Left lung (tissue), 10 donors: ENCODE measurements around the gene WFDC1. TPM values are rescaled to one million over a fixed set of nuclear protein-coding genes. Genes with fewer than 3 reads are reported as not detected.
A peak's percentile ranks its signal among the peaks of the same experiment; 100 is the strongest.

Experiments
- ATAC-seq: fragments of 200-7000 bp; cut with Tn5 transposase; one replicate; pipeline ENCODE4 v1.9.1; 2020; ENCODE audit warnings: moderate library complexity
- DNase-seq, 4 donors: peaks; one replicate each; pipeline ENCODE4 v3.0.0-alpha.2; 2013 to 2020
- H3K27ac ChIP-seq, 2 donors: fragments of 200-600 bp; sonication (generic) in 1 of 2; one replicate each; pipeline versions ENCODE4 v1.5.0 to v1.8.0; 2020 to 2021
- H3K27me3 ChIP-seq, 2 donors: fragments of 200-600 bp; sonication (generic) in 1 of 2; one replicate each; pipeline versions ENCODE4 v1.5.0 to v1.8.0; 2020 to 2021
- H3K36me3 ChIP-seq, 2 donors: fragments of 200-600 bp; sonication (generic) in 1 of 2; one replicate each; pipeline versions ENCODE4 v1.5.0 to v1.8.0; 2020 to 2021
- H3K4me1 ChIP-seq, 2 donors: fragments of 200-600 bp; one replicate each; pipeline ENCODE4 v1.8.0; 2021
- H3K4me3 ChIP-seq, 2 donors: fragments of 200-600 bp; sonication (generic) in 1 of 2; one replicate each; pipeline versions ENCODE4 v1.5.0 to v1.8.0; 2020 to 2021; ENCODE audit warnings: mild to moderate bottlenecking in 1 of 2
- H3K9me3 ChIP-seq, 2 donors: fragments of 200-600 bp; sonication (generic) in 1 of 2; one replicate each; pipeline versions ENCODE4 v1.5.0 to v1.8.0; 2020 to 2021
- CTCF ChIP-seq, 2 donors: fragments of 200-600 bp; sonication (generic) in 1 of 2; IDR thresholded peaks; one replicate each; pipeline versions ENCODE4 v1.5.0 to v1.8.0; 2021; ENCODE audit warnings: antibody characterized with exemption in 2 of 2
- intact Hi-C, 2 donors: fragments of 100-400 bp; cut with DNase I; formaldehyde crosslinking; loops; one replicate each; pipeline versions ENCODE4 v1.11.2 to v1.14.2; 2022
- polyA plus RNA-seq, 6 donors: library from polyadenylated mRNA; unstranded; fragments of 120-200 nt; gene quantifications; one replicate each; pipeline ENCODE4 v1.2.1, GENCODE V29; 2013; ENCODE audit not compliant: insufficient read length in 6 of 6
- total RNA-seq, 2 donors: library from RNA; stranded (reverse); fragmentation: NEBNext Ultra II Directional; extraction: Animal tissue kit (Norgen Biotek cat#: 25700); gene quantifications; one replicate each; pipeline ENCODE4 v1.2.1, GENCODE V29; 2021
- donor health status: DM: no; HTN: yes; CAD: no.
- donor health status: DM: no; HTN: no; CAD: no.

Gene WFDC1
- total and polyA plus RNA-seq, 8 donors = 4.5 to 21.6 (median 6.9) TPM

DNA sequence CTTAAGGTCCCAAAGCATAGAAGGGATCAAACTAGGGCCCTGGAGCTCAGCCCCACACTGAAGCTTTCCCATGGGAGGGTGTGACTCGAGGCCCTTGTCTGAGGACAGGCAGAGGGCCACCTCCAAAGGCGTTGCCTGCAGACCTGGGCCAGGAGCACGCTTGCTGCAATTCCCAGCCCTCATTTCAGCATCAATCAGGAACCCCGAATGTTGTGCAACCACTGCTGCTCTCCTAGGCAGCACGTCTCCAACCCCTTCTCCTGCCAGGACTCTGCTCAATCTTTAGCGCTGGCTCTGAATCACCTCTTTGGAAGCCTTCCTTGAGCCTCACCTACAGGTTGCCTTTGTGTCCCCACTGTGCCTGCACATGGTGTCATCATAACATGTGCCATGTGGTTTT lies 59.6 kb downstream of the WFDC1 start:
- intact Hi-C loops = no loop called here
- Histone ChIP-seq H3K9me3 (no peaks in the 10 kb centered on the region), H3K36me3 (no peaks in the 10 kb centered on the region), H3K4me1 (peaks cover 3 to 16% of the 10 kb centered on the region in 2 donors), H3K27ac (no peak overlapping the region), H3K4me3 (no peak overlapping the region), H3K27me3 (no peaks in the 10 kb centered on the region)
- ATAC-seq (peak; percentile 33), DNase-seq (no peak)
- no peak for TF ChIP-seq CTCF (IDR thresholded peaks at IDR 0.05)

GRCh38 chr16:84355149-84355548 lies 60.5 kb downstream of the WFDC1 start:
- DNase-seq (no peak), ATAC-seq (no peak)
- Histone ChIP-seq H3K36me3 (no peaks in the 10 kb centered on the region), H3K4me3 (no peak overlapping the region), H3K4me1 (peaks cover 3 to 16% of the 10 kb centered on the region in 2 donors), H3K27me3 (no peaks in the 10 kb centered on the region), H3K9me3 (no peaks in the 10 kb centered on the region), H3K27ac (no peak overlapping the region)
- TF ChIP-seq CTCF (IDR thresholded peaks at IDR 0.05) = no peak
- intact Hi-C loops = no loop called here

DNA sequence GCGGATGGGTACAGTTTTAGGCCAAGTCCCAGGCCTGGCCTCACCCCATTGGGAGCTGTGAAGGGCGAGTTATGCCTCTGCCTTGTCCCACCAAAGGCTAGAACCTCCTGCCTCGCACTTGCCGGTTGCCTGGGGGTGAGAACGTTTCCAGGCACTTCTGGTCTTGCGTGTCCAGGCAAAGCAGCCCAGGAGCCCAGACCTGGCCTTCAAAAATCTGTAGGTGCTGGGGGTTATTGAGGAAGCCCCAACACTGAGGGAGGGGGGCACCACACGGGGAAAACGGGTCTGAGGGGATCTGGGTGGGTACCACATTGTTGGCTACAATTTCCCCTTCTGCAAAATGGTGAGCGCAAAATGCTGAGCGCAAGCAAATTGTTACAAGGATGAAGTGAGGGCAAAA lies 61.5 kb downstream of the WFDC1 start:
- DNase-seq (no peak), ATAC-seq (no peak)
- H3K27me3 ChIP-seq = no peaks in the 10 kb centered on the region
- H3K36me3 ChIP-seq = no peaks in the 10 kb centered on the region
- H3K27ac ChIP-seq = no peak overlapping the region
- no peaks in the 10 kb centered on the region for H3K9me3 ChIP-seq
- TF ChIP-seq CTCF (IDR thresholded peaks at IDR 0.05) = no peak
- intact Hi-C loops = no loop called here
- H3K4me1 ChIP-seq = peaks cover 3 to 16% of the 10 kb centered on the region in 2 donors
- H3K4me3 ChIP-seq = no peak overlapping the region

GRCh38 chr16:84356591-84357116 lies 62.0 kb downstream of the WFDC1 start:
- Histone ChIP-seq H3K4me3 (no peak overlapping the region), H3K9me3 (no peaks in the 10 kb centered on the region), H3K36me3 (no peaks in the 10 kb centered on the region), H3K27me3 (no peaks in the 10 kb centered on the region), H3K4me1 (peaks cover 3 to 16% of the 10 kb centered on the region in 2 donors), H3K27ac (no peak overlapping the region)
- no peak for DNase-seq
- TF ChIP-seq CTCF (IDR thresholded peaks at IDR 0.05) = no peak
- intact Hi-C loops = no loop called here
- ATAC-seq = peak; percentile 95

DNA sequence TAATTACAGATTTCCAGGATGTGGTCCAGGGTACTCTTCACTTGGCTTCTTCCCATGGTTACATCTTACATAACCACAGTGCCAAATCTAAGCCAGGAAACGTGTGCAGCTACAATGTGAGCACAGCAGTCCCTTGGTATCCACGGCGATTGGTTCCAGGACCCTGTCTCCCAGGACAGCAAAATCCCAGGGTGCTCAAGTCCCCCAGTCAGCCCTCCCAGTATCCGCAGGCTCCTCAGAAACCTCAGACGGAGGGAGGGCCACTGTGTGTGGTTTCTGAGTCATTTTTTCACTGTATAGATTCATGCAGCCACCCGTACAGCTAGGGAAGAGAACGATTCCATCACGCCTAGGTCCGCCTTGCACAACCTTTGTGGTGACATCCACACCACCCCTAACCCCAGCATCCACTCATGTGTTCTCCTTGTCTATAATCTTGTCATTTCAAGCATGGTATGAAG lies 62.5 kb downstream of the WFDC1 start:
- H3K27ac ChIP-seq = no peak overlapping the region
- no peaks in the 10 kb centered on the region for H3K27me3 ChIP-seq
- DNase-seq (no peak), ATAC-seq (peak; percentile 17)
- peaks cover 3 to 16% of the 10 kb centered on the region in 2 donors for H3K4me1 ChIP-seq
- TF ChIP-seq CTCF (IDR thresholded peaks at IDR 0.05) = no peak
- H3K4me3 ChIP-seq = no peak overlapping the region
- intact Hi-C loops = no loop called here
- no peaks in the 10 kb centered on the region for H3K36me3 ChIP-seq
- H3K9me3 ChIP-seq = no peaks in the 10 kb centered on the region
